ENCODE measurements around the gene SYT12.

Gene SYT12

GRCh38 chr11:67041602-67042001, 18.7 kb downstream of the SYT12 start:
- Histone ChIP-seq H3K9me3 (ENCODE audit: severe bottlenecking) (no peaks in the 10 kb centered on the region), H3K4me3 (ENCODE audit: severe bottlenecking) (no peak overlapping the region)

GRCh38 chr11:67043572-67044349, 20.8 kb downstream of the SYT12 start:
- no peak for ATAC-seq (ENCODE audit: low read depth)

More at GRCh38 chr11:67041602-67042001, 18.7 kb downstream of the SYT12 start:
- no peak for DNase-seq (ENCODE audit: low spot score)
- ATAC-seq (ENCODE audit: low read depth) = no peak
- no peaks in the 10 kb centered on the region for H3K36me3 ChIP-seq (ENCODE audit: low read depth)
- no peak overlapping the region for H3K27ac ChIP-seq (ENCODE audit: poor library complexity, severe bottlenecking)
- TF ChIP-seq, protein P1, sequence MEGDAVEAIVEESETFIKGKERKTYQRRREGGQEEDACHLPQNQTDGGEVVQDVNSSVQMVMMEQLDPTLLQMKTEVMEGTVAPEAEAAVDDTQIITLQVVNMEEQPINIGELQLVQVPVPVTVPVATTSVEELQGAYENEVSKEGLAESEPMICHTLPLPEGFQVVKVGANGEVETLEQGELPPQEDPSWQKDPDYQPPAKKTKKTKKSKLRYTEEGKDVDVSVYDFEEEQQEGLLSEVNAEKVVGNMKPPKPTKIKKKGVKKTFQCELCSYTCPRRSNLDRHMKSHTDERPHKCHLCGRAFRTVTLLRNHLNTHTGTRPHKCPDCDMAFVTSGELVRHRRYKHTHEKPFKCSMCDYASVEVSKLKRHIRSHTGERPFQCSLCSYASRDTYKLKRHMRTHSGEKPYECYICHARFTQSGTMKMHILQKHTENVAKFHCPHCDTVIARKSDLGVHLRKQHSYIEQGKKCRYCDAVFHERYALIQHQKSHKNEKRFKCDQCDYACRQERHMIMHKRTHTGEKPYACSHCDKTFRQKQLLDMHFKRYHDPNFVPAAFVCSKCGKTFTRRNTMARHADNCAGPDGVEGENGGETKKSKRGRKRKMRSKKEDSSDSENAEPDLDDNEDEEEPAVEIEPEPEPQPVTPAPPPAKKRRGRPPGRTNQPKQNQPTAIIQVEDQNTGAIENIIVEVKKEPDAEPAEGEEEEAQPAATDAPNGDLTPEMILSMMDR (IDR thresholded peaks at IDR 0.05; ENCODE audit: poor library complexity, severe bottlenecking) = no peak
- H3K27me3 ChIP-seq (ENCODE audit: insufficient read depth, poor library complexity, severe bottlenecking) = no peaks in the 10 kb centered on the region
- H3K4me1 ChIP-seq (ENCODE audit: insufficient read depth, poor library complexity, severe bottlenecking) = peaks cover 3% of the 10 kb centered on the region

DNA sequence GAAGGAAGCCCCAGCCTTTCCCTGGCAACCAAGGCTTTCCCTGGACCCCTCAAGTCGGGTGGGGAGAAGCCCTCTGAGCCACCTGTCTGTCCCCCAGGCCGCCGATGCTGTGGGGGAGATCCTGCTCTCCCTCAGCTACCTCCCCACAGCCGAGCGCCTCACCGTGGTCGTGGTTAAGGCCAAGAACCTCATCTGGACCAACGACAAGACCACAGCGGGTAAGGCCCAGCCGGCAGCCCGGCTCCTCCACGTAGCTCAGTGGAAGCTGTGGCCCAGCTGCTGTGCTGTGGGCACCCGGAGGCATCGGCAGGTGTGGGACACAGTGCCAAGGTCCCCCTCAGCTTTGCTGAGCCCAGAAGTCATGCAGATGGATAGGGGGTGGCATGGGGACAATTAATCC, 21.6 kb downstream of the SYT12 start:
- peaks cover 3% of the 10 kb centered on the region for H3K4me1 ChIP-seq (ENCODE audit: insufficient read depth, poor library complexity, severe bottlenecking)
- H3K4me3 ChIP-seq (ENCODE audit: severe bottlenecking) = no peak overlapping the region
- ATAC-seq (ENCODE audit: low read depth) = no peak
- no peaks in the 10 kb centered on the region for H3K36me3 ChIP-seq (ENCODE audit: low read depth)
- TF ChIP-seq, protein P1 (IDR thresholded peaks at IDR 0.05; ENCODE audit: poor library complexity, severe bottlenecking) = no peak
- no peaks in the 10 kb centered on the region for H3K9me3 ChIP-seq (ENCODE audit: severe bottlenecking)
- no peaks in the 10 kb centered on the region for H3K27me3 ChIP-seq (ENCODE audit: insufficient read depth, poor library complexity, severe bottlenecking)
- no peak for DNase-seq (ENCODE audit: low spot score)
- no peak overlapping the region for H3K27ac ChIP-seq (ENCODE audit: poor library complexity, severe bottlenecking)

More at GRCh38 chr11:67043572-67044349, 20.8 kb downstream of the SYT12 start:
- Histone ChIP-seq H3K27me3 (ENCODE audit: insufficient read depth, poor library complexity, severe bottlenecking) (no peaks in the 10 kb centered on the region), H3K4me1 (ENCODE audit: insufficient read depth, poor library complexity, severe bottlenecking) (peaks cover 3% of the 10 kb centered on the region), H3K9me3 (ENCODE audit: severe bottlenecking) (no peaks in the 10 kb centered on the region), H3K36me3 (ENCODE audit: low read depth) (no peaks in the 10 kb centered on the region), H3K27ac (ENCODE audit: poor library complexity, severe bottlenecking) (no peak overlapping the region), H3K4me3 (ENCODE audit: severe bottlenecking) (no peak overlapping the region)
- TF ChIP-seq, protein P1 (IDR thresholded peaks at IDR 0.05; ENCODE audit: poor library complexity, severe bottlenecking) = no peak
- no peak for DNase-seq (ENCODE audit: low spot score)

DNA sequence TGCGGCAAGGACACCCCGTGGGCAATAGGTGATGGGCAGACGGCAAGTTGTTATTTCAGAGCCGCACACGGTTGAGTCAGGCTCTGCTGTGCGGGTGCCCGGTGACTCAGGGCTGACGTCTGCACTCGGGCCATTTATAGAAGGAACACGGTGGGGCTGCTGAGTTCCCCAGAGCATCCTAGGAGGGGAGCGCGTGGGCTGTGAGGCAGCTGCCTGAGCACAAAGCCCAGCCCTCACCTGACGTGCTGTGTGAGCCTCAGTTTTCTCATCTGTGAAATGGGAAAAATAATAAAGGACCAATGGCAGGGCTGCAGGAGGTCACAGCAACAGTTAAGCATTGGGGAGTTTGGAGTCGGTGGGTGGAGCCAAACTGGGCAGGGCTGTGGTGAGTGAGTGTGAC, 22.4 kb downstream of the SYT12 start:
- Histone ChIP-seq H3K27ac (ENCODE audit: poor library complexity, severe bottlenecking) (no peak overlapping the region), H3K4me1 (ENCODE audit: insufficient read depth, poor library complexity, severe bottlenecking) (peaks cover 3% of the 10 kb centered on the region), H3K27me3 (ENCODE audit: insufficient read depth, poor library complexity, severe bottlenecking) (no peaks in the 10 kb centered on the region), H3K36me3 (ENCODE audit: low read depth) (no peaks in the 10 kb centered on the region), H3K4me3 (ENCODE audit: severe bottlenecking) (no peak overlapping the region), H3K9me3 (ENCODE audit: severe bottlenecking) (no peaks in the 10 kb centered on the region)
- DNase-seq (ENCODE audit: low spot score) (peak; percentile 88), ATAC-seq (ENCODE audit: low read depth) (peak; percentile 95)
- TF ChIP-seq, protein P1 (IDR thresholded peaks at IDR 0.05; ENCODE audit: poor library complexity, severe bottlenecking) = peak; percentile 38

DNA sequence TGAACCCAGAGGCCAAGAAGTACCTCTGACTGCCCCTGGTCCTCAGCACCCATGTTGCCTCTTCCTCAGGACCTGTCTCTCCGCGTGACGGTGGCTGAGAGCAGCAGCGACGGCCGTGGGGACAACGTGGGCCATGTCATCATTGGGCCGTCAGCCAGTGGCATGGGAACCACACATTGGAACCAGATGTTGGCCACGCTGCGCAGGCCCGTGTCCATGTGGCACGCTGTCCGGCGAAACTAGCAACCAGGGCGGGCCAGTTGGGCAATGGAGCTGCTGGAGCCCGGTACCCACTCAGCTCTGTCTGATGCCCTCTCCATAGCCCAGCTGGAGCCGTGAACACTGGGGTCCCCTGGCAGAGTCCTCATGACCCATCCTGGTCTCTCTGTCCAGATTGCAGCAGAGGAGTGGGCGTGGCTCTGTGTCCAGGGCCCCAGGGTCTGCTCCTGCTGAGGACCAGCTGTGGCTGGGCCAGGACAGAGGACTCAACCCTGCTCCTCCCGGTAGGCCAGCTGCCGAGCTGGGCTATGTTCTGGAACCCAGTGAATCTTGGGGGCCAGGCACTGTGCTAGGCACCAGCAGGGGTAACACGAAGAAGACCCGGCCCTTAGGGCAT, 25.7 kb downstream of the SYT12 start:
- Histone ChIP-seq H3K9me3 (ENCODE audit: severe bottlenecking) (no peaks in the 10 kb centered on the region), H3K27me3 (ENCODE audit: insufficient read depth, poor library complexity, severe bottlenecking) (no peaks in the 10 kb centered on the region), H3K36me3 (ENCODE audit: low read depth) (no peaks in the 10 kb centered on the region), H3K4me1 (ENCODE audit: insufficient read depth, poor library complexity, severe bottlenecking) (peaks cover 3% of the 10 kb centered on the region), H3K27ac (ENCODE audit: poor library complexity, severe bottlenecking) (no peak overlapping the region), H3K4me3 (ENCODE audit: severe bottlenecking) (no peak overlapping the region)
- DNase-seq (ENCODE audit: low spot score) (no peak), ATAC-seq (ENCODE audit: low read depth) (no peak)
- TF ChIP-seq, protein P1 (IDR thresholded peaks at IDR 0.05; ENCODE audit: poor library complexity, severe bottlenecking) = no peak

Data from RWPE2 (cell line).